HG03575 (cell line): ENCODE data around the gene TNFRSF13B.

Source experiments
- ATAC-seq: cut with Tn5 transposase; IDR thresholded peaks from one replicate; pipeline ENCODE4 v1.9.1; 2021; ENCODE audit not compliant: unreplicated experiment, insufficient number of reproducible peaks, low FRiP score; ENCODE audit errors: extremely low read depth

The TNFRSF13B gene

GRCh38 chr17:16932611-16933010, 39.3 kb downstream of the TNFRSF13B start:
- ATAC-seq, result no peak

DNA sequence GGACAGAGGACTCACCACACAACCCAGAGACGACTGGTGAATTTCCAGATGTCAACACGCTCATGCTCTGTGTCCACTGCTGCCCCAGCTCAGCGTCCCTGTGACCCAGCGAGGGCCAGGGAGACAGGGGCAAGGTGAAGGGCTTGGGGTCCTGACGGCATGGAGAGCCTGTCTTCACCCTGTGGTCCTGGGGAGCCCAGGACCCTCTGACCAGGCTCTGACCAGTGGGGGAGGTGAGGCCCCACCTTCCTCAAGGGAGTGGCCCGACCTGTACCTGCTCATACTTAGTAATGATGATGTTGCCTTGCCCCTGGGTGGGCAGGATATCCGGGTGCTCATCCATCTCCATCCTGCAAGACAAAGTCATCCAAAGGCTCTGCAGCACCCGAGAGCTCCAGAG, 39.8 kb downstream of the TNFRSF13B start:
- ATAC-seq, result no peak

DNA sequence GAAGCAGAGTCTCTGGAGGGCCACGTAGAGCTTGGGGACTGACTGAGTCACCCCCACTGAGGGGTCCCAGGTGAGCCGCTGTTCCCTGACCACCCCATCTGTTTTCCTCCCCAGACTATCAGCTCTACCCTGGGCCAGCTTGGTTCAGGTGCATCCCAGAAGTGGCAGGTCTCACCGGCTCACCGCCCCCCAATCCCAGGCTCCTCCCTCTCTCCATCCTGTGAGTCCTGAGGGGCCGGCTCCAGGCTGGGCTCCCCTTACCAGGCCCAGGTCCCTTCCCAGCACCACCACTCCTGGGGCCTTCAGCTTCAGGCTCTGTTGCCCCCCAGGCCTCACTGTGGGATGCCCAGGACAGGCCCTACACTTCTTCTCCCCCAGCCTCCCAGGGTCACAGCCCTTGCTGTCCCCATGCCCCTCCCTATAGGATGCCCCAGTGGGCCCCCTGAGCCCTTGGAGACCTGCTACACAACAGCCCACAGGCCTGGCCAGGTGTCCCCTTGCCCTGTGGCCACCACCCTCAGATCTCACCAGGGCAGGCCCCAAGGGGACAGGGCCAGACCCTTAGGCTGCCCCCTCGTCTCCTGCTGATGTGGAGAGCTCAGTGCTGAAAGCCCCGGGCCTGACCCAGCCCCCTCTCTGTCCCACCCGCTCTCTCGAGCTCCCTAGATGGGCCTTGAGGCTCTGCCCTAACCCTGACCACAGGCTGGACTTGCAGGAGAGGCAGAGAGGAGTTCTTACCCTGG, 40.4 kb downstream of the TNFRSF13B start:
- no peak for ATAC-seq

- ATAC-seq, result no peak
Observed at GRCh38 chr17:16930571-16931317, 41.2 kb downstream of the TNFRSF13B start.

- ATAC-seq, result no peak
Observed at GRCh38 chr17:16929757-16930520, 42.0 kb downstream of the TNFRSF13B start.

- ATAC-seq, result no peak
Observed at GRCh38 chr17:16929035-16929680, 42.8 kb downstream of the TNFRSF13B start.

DNA sequence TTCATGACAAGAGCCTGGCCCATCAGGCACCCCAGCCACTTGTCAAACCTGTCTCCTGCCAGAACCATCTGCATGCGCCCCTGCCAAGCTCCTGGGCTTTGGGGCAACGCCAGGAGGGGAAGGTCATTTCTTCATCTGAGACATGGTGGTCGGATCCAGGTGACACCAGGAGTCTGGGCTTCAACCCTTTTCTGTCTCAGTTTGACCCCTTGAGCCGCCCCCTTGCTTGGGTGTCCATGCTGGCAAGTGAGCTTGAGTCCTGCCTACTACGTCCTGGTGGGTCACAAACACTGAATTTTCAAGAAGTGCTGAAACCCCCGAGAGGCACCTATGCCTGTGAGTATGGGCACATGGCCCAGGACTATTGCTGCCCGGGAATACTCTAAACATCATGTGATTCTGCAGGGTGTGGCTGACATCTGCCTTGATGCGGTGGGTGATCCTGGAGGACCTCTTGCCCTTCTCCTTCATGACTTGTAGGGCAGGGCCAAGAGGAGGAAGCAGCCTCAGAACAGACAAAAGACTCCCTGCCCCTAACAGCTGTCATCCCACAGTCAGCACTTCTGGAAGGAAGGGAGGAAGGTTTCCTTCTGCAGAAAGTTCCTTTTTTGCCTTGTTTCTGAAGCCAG, 43.4 kb downstream of the TNFRSF13B start:
- ATAC-seq, result no peak

DNA sequence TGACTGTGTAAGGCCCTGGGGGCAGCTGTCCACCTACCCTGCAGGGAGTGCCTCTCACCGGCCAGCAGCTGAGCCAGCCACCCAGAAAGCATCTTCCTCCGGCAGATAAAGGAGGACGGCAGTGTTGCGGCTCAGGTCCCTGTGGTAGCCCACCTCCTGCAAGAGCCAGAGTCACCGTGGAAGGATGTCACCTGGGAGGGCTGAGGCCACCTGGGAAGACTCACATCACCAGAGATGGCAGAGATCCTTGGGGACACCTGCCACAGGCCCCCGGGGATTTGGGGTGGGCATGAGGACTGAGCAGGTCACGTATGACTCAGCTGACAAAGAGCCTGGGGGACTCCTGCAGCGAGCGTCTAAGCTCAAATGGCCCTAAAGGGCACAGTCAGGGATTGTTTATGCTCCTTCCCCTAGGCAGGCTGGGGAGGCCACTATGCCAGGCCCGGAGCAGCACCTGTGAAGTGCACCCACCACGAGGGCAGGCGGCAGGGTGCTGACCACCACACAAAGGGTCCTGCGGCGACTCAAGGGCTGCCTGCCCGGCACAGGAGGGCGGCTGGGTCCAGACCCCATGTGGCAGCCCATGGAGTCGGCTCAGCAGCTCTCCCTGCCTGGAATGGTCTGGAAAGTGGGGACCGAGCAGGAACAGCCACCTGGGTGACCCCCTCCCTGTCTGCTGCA, 44.1 kb downstream of the TNFRSF13B start:
- ATAC-seq, result no peak

- ATAC-seq, result no peak
Observed at GRCh38 chr17:16926571-16927451, 45.1 kb downstream of the TNFRSF13B start.

GRCh38 chr17:16926061-16926511, 45.8 kb downstream of the TNFRSF13B start:
- no peak for ATAC-seq

- no peak for ATAC-seq
Observed at GRCh38 chr17:16925461-16926060, 46.4 kb downstream of the TNFRSF13B start.

- ATAC-seq, result no peak
Observed at GRCh38 chr17:16924696-16925440, 47.0 kb downstream of the TNFRSF13B start.

- no peak for ATAC-seq
Observed at GRCh38 chr17:16923904-16924695, 47.8 kb downstream of the TNFRSF13B start.

DNA sequence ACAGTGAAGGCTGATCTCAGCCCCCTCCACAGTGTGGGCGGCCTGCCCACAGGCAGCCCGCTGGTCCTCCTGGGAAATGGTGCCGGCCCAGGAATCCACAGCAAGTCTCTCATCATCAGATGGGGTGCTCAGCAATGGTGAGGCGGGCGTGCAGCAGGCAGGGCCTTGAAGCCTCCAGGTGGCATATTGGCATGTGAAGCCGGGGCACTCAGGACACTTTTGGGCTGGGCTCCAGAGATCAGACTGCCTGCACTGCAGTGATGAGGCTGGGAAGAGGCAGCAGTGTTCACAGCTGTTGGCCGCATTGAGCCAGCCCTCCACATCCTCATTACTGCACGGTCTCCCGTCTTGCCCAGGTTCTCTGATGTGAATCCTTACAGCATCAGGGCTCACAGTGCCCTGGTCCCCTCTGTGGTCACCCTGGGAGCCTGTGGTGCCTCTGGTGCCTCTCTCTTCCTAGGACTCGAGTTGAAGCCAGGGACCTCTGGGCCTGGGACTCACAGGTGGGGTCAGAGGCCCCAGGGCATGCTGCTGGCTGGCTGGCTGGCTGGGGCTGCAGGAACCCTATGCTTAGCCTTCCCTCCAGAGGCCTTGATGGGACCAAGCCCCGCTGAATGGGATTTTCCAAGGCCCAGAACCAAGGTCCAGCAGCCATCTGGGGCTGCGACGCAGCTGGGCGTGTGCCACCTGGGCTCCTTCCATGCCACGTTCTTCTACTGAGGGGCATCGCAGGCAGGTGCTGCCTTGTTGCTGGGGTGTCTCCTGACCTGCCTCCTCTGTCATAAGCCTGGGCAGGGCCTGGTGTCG, 48.6 kb downstream of the TNFRSF13B start:
- no peak for ATAC-seq
